ENCODE results near the gene DENND5A. TPM values are rescaled to one million over a fixed set of nuclear protein-coding genes. Genes with fewer than 3 reads are reported as not detected.
"Not testable (repeated sequence)": the region's sequence is repeated elsewhere in the genome, so short reads cannot be mapped to it uniquely, and the experiment has no call there.

Gene DENND5A
- total RNA-seq, 1 experiment from 2014 or later, result 46.3 TPM

- DNase-seq (ENCODE audit: extremely low read depth, low read depth), result no peak
Observed at GRCh38 chr11:9219115-9219514, 46.0 kb downstream of the DENND5A start.

- DNase-seq (ENCODE audit: extremely low read depth, low read depth), result no peak
Observed at GRCh38 chr11:9214765-9215164, 50.4 kb downstream of the DENND5A start.

GRCh38 chr11:9211322-9211721 lies 53.8 kb downstream of the DENND5A start:
- no peak for DNase-seq (ENCODE audit: extremely low read depth, low read depth)

GRCh38 chr11:9210922-9211320 lies 54.2 kb downstream of the DENND5A start:
- DNase-seq (ENCODE audit: extremely low read depth, low read depth), result no peak

- DNase-seq (ENCODE audit: extremely low read depth, low read depth), result no peak
Observed at GRCh38 chr11:9210224-9210921, 54.8 kb downstream of the DENND5A start.

GRCh38 chr11:9209604-9210003 lies 55.5 kb downstream of the DENND5A start:
- DNase-seq (ENCODE audit: extremely low read depth, low read depth), result not testable (repeated sequence)

GRCh38 chr11:9208726-9209501 lies 56.2 kb downstream of the DENND5A start:
- DNase-seq (ENCODE audit: extremely low read depth, low read depth), result no peak

- no peak for DNase-seq (ENCODE audit: extremely low read depth, low read depth)
Observed at GRCh38 chr11:9207229-9207628, 57.9 kb downstream of the DENND5A start.

GRCh38 chr11:9206496-9206895 lies 58.7 kb downstream of the DENND5A start:
- DNase-seq (ENCODE audit: extremely low read depth, low read depth), result no peak

GRCh38 chr11:9203691-9204311 lies 61.3 kb downstream of the DENND5A start:
- DNase-seq (ENCODE audit: extremely low read depth, low read depth), result no peak

GRCh38 chr11:9201372-9202162 lies 63.6 kb downstream of the DENND5A start:
- no peak for DNase-seq (ENCODE audit: extremely low read depth, low read depth)

GRCh38 chr11:9200471-9200870 lies 64.7 kb downstream of the DENND5A start:
- DNase-seq (ENCODE audit: extremely low read depth, low read depth), result no peak

GRCh38 chr11:9193316-9193715 lies 71.8 kb downstream of the DENND5A start:
- no peak for DNase-seq (ENCODE audit: extremely low read depth, low read depth)

GRCh38 chr11:9192561-9192960 lies 72.6 kb downstream of the DENND5A start:
- no peak for DNase-seq (ENCODE audit: extremely low read depth, low read depth)

GRCh38 chr11:9190326-9191016 lies 74.7 kb downstream of the DENND5A start:
- DNase-seq (ENCODE audit: extremely low read depth, low read depth), result not testable (repeated sequence)

GRCh38 chr11:9188860-9189259 lies 76.3 kb downstream of the DENND5A start:
- not testable (repeated sequence) for DNase-seq (ENCODE audit: extremely low read depth, low read depth)

GRCh38 chr11:9187616-9188015 lies 77.5 kb downstream of the DENND5A start:
- no peak for DNase-seq (ENCODE audit: extremely low read depth, low read depth)

GRCh38 chr11:9184516-9184915 lies 80.6 kb downstream of the DENND5A start:
- no peak for DNase-seq (ENCODE audit: extremely low read depth, low read depth)

- DNase-seq (ENCODE audit: extremely low read depth, low read depth), result no peak
Observed at GRCh38 chr11:9182180-9182871, 82.8 kb downstream of the DENND5A start.

- no peak for DNase-seq (ENCODE audit: extremely low read depth, low read depth)
Observed at GRCh38 chr11:9180784-9181183, 84.4 kb downstream of the DENND5A start.
